Measurements from ENCODE around the gene SLC17A1.
"Not testable (repeated sequence)": the region's sequence is repeated elsewhere in the genome, so short reads cannot be mapped to it uniquely, and the experiment has no call there.

SLC17A1 gene

GRCh38 chr6:25764611-25765010 is 67.2 kb downstream of the SLC17A1 start:
- DNase-seq (ENCODE audit: insufficient read length, low spot score) (no peak), FAIRE-seq (no peak)

GRCh38 chr6:25757936-25758642 is 73.8 kb downstream of the SLC17A1 start:
- FAIRE-seq (no peak), DNase-seq (ENCODE audit: insufficient read length, low spot score) (no peak)

DNA sequence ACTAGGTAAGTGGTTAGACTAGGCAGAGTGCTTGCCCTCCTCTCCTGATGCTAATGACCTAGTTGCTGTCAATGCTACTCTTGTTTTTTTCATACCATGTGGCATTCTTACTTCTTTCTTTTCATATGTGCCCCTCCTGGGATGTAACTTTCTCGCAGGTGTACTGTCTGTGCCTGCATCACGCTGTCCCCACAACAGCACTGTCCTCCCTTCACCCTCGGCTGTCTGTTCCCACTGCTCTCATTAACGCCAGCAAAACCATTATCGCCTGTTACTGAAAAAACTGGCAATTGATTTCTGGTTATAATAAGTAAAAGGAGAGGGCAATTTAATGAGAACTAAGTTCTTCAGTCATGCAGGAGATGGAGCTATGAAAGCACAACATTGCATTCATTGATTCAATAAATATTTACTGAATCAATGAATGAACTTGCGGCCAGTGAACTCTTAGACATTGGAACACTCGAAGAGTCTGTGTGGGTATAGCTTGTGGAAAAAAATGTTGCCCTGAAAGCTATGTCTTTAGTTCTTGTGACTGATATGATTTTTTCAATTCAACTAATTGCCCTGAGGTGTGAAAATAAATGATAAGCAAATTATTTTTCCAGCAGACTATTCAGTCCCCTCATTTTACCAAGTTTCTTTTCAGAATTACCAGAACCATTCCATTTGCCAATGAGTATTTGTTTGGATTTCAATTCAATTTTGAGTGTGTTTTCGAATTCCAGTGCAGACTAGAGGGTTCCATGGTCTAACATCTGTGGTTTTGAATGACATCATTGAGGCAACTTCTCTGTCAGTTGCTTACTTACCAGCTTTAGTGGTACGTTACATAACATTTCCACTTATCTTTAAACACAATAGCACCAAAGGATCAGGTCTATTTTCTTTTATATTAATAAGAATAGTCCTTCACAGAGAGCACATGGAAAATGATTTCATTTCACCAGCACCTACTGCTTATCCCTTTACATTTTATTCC is 75.2 kb downstream of the SLC17A1 start:
- DNase-seq (ENCODE audit: insufficient read length, low spot score): no peak

DNA sequence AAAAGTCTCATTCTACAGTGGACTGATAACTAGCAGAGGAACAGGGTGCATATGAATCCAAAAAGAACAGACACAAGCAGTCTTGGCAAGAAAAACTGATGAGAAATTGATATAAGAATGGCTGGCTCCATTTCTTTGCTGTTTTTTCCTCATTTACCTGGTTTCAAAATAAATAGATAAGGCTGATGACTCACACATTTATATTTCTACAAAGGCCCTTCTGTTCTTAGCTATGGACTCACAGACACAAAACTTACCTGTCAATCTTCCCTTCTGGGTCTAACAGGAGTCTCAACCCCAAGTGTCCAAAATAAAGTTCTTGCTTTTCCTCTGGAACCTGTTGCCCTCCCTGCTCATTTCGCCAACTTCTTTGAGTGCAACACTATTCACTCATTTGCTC is 76.4 kb downstream of the SLC17A1 start:
- DNase-seq (ENCODE audit: insufficient read length, low spot score) (no peak), FAIRE-seq (no peak)

More for the DNA sequence above, 75.2 kb downstream of the SLC17A1 start:
- peak; percentile 13 for FAIRE-seq

DNA sequence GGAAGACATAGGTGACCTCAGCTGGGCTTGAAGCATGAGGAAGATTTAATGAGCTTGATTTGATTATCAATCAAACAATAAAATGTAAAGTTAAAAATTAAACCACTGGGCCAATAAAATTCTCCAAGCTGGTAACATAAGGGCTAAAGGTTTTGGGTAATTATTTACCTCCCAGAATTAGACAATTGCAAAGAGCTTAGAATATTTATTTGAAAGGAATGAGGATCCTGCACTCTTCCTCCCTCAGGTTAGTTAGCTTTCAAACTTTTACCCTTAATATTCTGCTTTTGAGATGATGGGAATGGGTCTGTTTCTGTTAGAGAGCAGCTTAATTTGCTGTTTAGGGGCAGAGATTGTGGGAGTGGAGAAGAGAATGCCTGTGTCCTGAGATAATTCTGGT is 77.3 kb downstream of the SLC17A1 start, which contains the start of gene SLC17A4:
SLC17A4 (plus strand) TSS at position 208 of the 400 bp plus-strand sequence. CDS start 7,221 bp downstream, outside the sequence.
- DNase-seq (ENCODE audit: insufficient read length, low spot score) (no peak), FAIRE-seq (no peak)

DNA sequence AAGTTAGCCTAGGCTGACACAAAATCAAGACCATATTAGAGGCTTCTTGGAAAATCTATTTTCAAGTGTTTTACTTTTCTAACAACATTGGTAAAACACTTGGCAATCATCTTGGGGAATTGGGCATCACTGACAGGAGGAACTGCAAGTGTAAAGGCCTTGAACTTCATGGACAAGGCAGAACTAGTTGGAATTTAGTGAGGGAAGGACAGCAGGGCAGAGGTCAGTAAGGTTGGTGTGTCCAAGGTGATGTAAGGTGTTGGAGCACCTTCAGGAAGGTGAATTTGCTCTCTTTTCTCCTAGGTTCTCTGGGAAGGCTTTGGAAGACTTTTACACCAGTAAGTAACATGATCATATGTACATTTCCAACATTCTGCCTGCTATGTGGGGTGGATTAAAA is 78.8 kb downstream of the SLC17A1 start:
- FAIRE-seq (no peak), DNase-seq (ENCODE audit: insufficient read length, low spot score) (no peak)

- DNase-seq (ENCODE audit: insufficient read length, low spot score): no peak
Observed at GRCh38 chr6:25750906-25751305, 80.9 kb downstream of the SLC17A1 start.

GRCh38 chr6:25749837-25750236 is 82.0 kb downstream of the SLC17A1 start:
- FAIRE-seq (no peak), DNase-seq (ENCODE audit: insufficient read length, low spot score) (no peak)

More at GRCh38 chr6:25750906-25751305, 80.9 kb downstream of the SLC17A1 start:
- FAIRE-seq: no peak

GRCh38 chr6:25748601-25749517 is 83.0 kb downstream of the SLC17A1 start:
- FAIRE-seq; DNase-seq (ENCODE audit: insufficient read length, low spot score): not testable (repeated sequence)

DNA sequence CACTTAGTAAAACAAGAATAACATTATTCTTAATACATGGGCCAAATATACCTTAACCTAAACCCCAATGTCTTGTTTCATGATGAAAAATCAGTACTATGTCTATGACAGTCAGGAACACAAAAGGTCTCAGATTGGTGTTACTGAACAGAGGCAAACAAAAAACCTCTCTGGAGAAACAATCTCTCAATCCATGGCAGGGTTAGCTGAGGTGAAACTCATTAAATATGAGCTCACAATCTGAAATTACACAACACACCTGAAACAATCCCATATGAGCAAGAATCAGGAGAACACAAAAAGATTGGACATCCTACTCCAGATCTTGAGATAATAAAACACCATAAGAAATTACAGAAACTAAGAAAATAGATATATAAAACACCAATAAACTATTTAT is 83.8 kb downstream of the SLC17A1 start:
- FAIRE-seq (no peak), DNase-seq (ENCODE audit: insufficient read length, low spot score) (no peak)

GRCh38 chr6:25747477-25747876 is 84.4 kb downstream of the SLC17A1 start:
- DNase-seq (ENCODE audit: insufficient read length, low spot score) (no peak), FAIRE-seq (no peak)

DNA sequence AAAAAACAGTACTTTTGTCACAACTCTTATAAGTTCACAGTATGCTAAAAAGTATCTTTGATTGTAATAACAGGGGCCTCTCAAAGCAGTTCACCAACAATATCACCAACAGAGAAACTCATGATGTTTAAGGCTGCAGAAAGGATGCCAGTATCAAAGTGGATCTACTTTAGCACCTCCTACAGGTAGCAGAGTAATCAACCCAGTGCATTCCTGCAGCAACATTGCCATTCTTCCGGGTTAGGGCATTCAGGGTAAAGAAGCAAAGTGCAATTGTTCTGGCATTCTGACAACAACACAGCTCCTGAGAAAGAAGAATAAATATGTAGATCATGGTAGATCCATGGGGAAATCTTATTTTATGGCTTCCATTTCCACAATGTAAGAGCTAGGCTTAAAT is 84.9 kb downstream of the SLC17A1 start:
- FAIRE-seq (no peak), DNase-seq (ENCODE audit: insufficient read length, low spot score) (no peak)

DNA sequence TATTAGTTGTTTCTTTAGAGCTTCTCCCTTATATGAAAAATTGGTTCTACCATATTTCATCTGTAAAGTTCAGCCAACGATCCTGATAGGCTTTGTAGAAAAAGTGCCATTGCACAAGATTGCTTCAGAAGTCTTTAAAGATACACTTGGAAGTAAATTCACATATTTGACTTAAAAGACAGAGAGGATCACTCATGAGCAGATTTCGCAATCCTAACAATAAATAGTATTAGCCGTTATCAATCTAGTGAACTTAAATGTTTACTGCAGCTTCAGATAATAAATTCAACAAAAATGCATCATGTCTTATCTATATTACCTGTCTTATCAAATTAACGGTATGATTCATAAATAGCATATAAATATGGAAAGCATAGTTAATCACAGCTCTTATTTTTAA is 86.0 kb downstream of the SLC17A1 start:
- no peak for FAIRE-seq
- no peak for DNase-seq (ENCODE audit: insufficient read length, low spot score)

DNA sequence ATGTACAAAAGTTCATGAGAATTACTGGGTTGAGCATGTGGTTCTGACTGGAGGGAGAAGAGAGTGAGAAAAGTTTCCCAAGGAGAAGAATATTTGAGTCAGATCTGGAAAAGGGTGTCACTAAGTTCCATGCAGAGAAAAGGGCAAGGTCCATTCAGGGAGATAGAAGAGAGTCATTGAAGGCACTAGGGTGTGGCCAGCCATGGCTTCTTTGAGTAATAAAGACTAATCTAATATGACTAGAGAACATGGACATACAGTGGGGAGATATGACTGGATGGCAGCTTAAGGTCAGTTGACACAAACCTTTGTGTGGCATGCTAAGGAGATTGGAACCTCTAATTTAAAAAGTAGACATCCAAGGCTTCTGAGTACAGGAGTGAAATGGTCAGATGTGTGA is 88.0 kb downstream of the SLC17A1 start:
- FAIRE-seq (no peak), DNase-seq (ENCODE audit: insufficient read length, low spot score) (no peak)

DNA sequence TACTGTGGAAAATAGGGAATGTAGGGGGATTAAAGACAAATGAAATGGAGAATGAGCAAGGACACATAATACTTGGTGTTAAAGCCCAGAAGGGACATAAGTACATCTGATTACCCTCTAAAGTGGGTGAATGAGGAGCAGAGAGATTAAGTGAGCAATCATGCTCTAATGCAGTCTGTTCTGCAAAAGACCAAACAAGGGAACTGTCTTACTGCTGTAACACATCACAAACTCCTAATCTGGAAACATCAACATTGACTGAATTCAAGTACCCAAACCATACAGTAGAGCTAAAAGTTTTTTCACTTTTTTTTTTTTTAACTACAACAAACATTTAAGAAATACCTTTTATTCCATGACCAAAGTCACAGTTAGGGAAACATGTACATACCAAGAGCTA is 96.6 kb downstream of the SLC17A1 start:
- FAIRE-seq (no peak), DNase-seq (ENCODE audit: insufficient read length, low spot score) (no peak)

Data from HTR-8/SVneo (cell line).